Bone marrow (tissue), 2 donors: ENCODE measurements around the gene LRRC75A.
"Not testable (repeated sequence)": the region's sequence is repeated elsewhere in the genome, so short reads cannot be mapped to it uniquely, and the experiment has no call there.

Experiments
- DNase-seq, 2 donors: peaks; one replicate each; lab custom pipeline; 2025; lab: John Stamatoyannopoulos, UW

The LRRC75A gene

GRCh38 chr17:16450028-16450427 is 42.0 kb downstream of the LRRC75A start:
- DNase-seq = no peak

DNA sequence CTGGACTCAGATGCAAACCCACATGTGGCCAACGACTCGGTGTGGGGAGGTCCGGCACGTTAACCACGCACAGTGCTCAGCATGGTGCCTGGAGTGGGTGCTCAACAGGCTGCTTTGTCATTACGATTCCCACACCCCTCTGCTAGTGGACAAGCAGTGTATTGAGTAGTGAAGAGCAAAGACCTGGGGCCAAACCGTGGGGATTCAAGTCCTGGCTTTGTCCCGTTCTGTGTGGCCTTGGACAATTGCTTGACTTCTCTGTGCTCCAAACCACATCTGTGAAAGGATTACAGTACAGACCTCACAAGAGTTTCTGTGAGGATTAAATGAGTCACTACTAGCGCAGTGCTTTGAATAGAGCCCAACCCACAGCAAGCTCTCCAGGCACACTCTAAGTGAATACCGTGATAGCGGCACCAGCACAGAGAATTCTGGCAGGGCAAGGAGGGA is 42.8 kb downstream of the LRRC75A start:
- no peak for DNase-seq

DNA sequence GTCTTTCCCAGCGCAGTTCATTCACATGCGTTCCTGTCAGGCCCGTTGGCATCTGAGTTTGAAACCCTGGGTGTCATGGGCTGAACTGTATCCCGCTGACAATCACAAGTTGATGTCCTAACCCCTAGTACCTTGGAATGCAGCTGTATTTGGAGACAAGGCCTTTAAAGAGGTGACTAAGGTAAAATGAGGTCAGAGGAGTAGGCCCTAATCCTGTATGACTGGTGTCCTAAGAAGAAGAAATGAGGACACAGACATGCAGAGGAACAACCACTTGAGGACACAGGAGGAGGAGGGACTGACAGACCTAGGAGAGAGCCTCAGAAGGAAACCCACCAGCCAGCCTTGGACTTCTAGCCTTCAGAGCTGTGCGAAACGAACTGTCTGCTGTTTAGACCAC is 43.5 kb downstream of the LRRC75A start:
- DNase-seq = no peak

GRCh38 chr17:16447676-16448075 is 44.3 kb downstream of the LRRC75A start:
- no peak for DNase-seq

- no peak for DNase-seq
Observed at GRCh38 chr17:16446338-16446983, 45.5 kb downstream of the LRRC75A start.

DNA sequence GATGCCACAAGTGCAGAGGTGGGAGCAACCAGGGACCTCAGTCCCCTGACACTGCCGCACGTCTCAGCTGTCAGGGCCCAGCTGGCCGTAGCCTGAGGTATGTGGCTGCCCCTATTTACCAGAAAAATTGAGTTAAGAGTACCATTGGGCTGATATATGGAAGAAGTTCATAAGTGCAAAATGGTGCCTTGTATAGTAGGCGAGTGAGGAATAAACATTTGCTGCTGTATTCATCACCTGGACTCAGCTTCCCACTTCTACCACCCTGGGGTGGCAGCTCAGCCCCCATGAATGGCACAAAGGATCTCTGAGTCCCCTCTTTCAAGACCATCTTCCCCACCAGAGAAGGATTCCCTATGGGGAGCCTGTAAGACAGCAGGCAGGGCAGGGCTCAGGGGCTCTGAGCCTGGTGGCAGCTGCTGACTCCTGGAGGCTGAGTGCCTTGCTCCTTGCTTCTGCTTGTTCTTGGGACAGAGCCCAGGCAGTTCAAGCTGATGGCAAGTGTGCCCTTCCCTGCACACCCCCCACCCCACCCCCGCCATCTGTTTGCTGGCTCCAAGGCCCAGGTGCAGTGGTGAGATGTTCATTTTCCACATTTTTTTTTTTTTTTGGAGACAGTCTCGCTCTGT is 47.6 kb downstream of the LRRC75A start:
- no peak for DNase-seq

- DNase-seq = no peak
Observed at GRCh38 chr17:16443511-16444257, 48.3 kb downstream of the LRRC75A start.

DNA sequence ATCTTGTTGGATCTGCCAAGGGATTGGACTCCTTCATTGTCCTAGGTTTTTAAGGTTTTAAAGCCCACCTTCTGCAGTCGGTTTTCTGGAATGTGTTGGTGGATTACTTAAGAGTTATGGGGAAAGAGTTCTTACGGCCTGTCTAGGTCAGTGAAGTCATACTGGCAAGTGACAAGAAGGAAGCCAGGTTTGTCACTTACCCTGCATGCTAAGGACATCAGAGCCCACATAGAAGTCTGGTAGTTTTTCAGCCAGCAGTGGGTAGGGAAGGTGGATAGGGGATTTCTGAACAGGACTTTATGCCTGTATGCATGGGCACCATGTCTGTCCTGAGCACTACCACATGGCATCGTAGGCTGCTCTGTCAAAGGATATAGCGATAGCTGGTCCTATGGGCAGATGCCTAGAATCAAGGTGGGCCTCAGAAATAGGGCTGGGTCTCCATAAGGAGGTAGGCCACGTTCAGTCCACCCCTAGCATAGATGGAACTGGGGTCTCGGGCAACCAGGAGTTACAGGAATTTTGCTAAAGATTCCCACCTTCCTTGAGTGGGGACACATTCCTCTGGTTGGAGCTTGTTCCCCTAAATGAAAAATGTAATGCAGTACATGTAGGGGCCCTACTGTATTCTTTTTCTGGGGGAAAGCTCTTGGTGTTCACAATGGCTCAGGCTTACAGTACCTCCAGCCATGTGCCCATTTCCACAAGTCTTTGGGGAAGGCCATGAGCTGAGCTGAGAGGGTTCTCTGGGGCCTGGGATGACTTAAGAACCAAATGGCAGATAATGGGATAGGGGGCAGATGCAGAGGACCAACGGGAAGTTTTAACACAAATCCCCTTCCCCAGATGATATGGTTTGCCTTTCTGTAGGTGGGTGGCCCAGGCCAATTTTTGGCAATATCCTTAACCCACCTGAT is 49.1 kb downstream of the LRRC75A start:
- no peak for DNase-seq

DNA sequence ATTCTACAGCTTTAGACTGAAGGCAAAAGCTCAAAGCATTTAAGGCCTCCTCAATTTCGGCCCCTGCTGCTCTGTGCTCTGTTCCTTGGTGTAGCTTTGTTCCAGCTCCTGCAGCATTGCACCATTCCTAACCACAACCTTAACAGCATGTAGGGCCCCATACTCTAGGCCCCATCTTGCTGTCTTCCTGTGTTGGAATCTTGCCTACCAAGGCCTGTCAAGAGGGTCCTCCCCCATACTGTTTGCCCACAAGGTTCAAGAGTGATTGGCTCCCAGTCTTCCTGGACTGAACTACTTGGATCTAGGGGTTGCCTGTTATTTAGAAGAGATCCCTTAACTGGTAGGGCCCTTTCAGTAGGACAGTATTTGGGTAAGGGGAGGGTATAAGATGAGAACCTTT is 49.9 kb downstream of the LRRC75A start:
- no peak for DNase-seq

DNA sequence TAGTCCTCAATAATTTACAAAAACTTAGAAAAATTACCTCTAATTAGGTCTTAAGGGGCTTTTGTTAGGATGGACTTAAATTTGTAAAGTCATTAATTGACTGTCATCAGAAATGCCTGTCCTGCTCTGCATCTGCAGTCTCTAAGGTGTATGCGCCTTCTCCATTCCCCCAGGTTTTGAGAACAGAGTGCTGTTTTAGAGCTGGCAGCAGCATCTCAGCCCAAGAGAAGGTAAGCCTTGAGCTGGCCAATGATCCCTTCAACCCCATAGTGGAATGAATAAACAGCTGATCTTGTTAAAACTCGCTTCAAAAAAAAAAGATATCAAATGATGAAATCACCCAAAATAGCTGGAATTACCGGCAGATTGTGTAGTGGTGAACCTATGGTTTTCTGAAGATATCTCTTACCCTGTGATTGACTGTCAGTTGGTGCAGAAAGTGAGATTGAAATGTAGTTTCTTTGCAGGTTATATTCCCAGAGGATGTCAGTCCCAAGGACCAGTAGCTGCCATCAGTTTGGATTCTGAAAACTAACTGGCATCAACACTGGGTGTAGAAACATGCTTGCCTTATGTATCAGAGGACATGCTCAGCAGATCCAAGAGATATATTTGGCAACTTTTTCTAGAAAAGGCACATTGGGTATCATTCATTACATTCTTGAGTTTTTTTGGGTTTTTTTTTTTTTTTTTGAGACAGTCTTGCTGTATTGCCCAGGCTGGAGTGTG is 50.9 kb downstream of the LRRC75A start:
- DNase-seq = no peak

DNA sequence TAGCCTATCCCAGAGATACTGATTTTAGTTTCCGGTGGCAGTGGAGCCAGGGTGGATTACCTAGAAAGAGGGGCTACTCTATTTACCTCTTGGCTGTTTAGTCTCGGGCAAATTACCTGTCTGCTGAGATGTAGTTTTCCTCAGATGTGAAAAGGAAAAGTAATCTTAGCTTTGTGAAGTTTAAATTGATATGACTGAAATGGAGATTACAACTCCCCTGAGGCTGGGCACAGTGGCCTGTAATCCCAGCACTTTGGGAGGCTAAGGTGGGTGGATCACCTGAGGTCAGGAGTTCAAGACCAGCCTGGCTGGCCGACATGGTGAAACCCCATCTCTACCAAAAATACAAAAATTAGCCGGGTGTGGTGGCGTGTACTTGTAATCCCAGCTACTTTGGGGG is 51.6 kb downstream of the LRRC75A start:
- DNase-seq = not testable (repeated sequence)

DNA sequence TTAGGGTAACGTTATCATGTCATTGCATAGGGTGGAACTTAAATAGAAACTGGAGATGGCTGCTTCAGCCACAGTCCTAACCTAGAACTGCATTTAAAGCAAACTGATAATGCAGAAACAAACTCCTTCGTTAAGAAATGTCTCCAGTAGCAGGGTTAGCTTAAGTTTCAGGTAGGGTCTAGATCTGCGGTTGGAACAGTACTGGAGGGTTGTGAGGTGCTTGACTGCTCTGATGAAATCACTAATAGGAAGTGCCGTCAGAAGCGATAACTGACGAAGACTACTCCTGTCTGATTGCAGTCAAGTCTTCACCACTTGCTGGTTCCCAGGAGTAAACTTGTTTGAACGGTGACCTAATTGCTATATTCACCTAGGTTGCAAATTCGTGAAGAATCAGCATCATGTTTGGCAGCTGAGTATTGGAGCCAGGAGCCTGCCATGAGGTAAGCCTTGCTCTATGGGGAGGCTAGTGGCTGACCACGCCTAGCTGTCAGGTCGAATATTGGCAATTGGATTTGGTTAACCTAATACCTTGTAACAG is 52.1 kb downstream of the LRRC75A start:
- DNase-seq = no peak

GRCh38 chr17:16439303-16439791 is 52.6 kb downstream of the LRRC75A start:
- no peak for DNase-seq

GRCh38 chr17:16438557-16439302 is 53.3 kb downstream of the LRRC75A start:
- peak; percentile 72 to 99 for DNase-seq

DNA sequence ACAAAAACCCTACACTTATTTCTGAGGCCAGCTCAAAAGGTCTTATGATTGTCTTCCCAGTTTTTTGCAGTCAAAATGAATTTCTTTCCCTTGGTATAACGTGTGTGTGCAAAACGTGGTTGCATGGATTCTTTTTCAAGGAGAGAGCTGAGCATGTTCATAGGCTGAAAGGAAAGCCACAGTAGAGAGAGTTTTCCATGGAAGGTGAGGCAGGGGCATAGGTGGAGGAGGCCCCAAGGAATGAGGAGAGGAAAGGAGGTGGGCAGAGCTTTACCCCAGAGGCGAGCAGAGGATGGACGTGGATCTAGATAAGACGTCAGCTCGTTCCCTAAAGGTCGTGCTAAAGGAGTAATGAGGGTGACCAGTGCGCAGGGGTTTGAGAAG is 53.8 kb downstream of the LRRC75A start:
- no peak for DNase-seq

- no peak for DNase-seq
Observed at GRCh38 chr17:16437083-16437482, 54.9 kb downstream of the LRRC75A start.

GRCh38 chr17:16435925-16436886 is 55.8 kb downstream of the LRRC75A start:
- no peak for DNase-seq

- no peak for DNase-seq
Observed at GRCh38 chr17:16434662-16435061, 57.3 kb downstream of the LRRC75A start.

DNA sequence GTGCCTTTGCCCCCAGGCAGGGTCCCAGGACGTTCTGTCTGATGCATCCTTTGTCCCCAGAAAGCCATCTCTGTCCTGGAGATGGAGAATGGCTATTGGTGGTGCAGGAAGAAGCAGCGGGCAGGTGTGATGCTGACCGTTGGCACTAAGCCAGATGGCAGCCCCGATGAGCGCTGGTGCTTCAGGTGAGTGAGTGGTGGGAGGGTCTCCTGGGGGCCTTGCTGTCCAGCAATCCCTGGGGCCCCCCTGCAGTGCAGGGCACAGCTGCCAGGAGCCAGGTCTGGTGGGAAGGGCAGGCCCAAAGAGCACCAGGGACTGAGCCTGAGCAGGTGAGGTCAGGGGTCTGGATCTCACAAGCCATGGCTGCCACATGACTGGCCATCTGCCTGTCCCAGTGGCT is 58.5 kb downstream of the LRRC75A start:
- no peak for DNase-seq
